Neural progenitor cell (in vitro differentiated cells): ENCODE measurements around the gene FOXJ1. TPM values are rescaled to one million over a fixed set of nuclear protein-coding genes. Genes with fewer than 3 reads are reported as not detected.
A peak's percentile ranks its signal among the peaks of the same experiment; 100 is the strongest.

Experiments
- DNase-seq: peaks from one replicate; pipeline ENCODE4 v3.0.0-alpha.2; 2016; ENCODE audit warnings: low spot score
- H2AFZ ChIP-seq: fragments of 200-600 bp; sonication (generic); replicated peaks from 2 replicates; pipeline ENCODE4 v1.6.1; 2016; ENCODE audit warnings: antibody characterized with exemption
- H3F3A ChIP-seq: fragments of 200-600 bp; sonication (generic); 2 replicates; pipeline ENCODE4 v1.6.1; 2016; ENCODE audit warnings: antibody characterized with exemption, low read depth
- H3K27ac ChIP-seq: fragments of 200-600 bp; sonication (generic); 2 replicates; pipeline ENCODE4 v1.5.1; 2016; ENCODE audit warnings: mild to moderate bottlenecking
- H3K27me3 ChIP-seq: fragments of 200-600 bp; sonication (generic); 2 replicates; pipeline ENCODE4 v1.6.1; 2016; ENCODE audit warnings: mild to moderate bottlenecking, moderate library complexity
- H3K36me3 ChIP-seq: fragments of 200-600 bp; sonication (generic); 2 replicates; pipeline ENCODE4 v1.5.1; 2016
- H3K4me1 ChIP-seq: fragments of 200-600 bp; sonication (generic); 2 replicates; pipeline ENCODE4 v1.6.1; 2016; ENCODE audit warnings: mixed run types
- H3K4me2 ChIP-seq: fragments of 200-600 bp; sonication (generic); 2 replicates; pipeline ENCODE4 v1.6.1; 2016
- H3K4me3 ChIP-seq: fragments of 200-600 bp; sonication (generic); 2 replicates; pipeline ENCODE4 v1.5.1; 2016
- H3K79me2 ChIP-seq: fragments of 200-600 bp; sonication (generic); 2 replicates; pipeline ENCODE4 v1.6.1; 2016; ENCODE audit warnings: low read depth
- H3K9ac ChIP-seq: fragments of 200-600 bp; sonication (generic); 2 replicates; pipeline ENCODE4 v1.6.1; 2016
- H3K9me3 ChIP-seq: fragments of 200-600 bp; sonication (generic); 2 replicates; pipeline ENCODE4 v1.5.1; 2016; ENCODE audit warnings: low read depth
- H4K20me1 ChIP-seq: fragments of 200-600 bp; sonication (generic); 2 replicates; pipeline ENCODE4 v1.6.1; 2016; ENCODE audit warnings: low read depth
- H3K27ac Mint-ChIP-seq: 3 replicates; pipeline ENCODE4 v1.8.0; 2021; ENCODE audit warnings: mixed read lengths
- H3K27me3 Mint-ChIP-seq: 2 replicates; pipeline ENCODE4 v1.8.0; 2022; ENCODE audit warnings: low read depth, mild to moderate bottlenecking, inconsistent platforms, moderate library complexity, mixed read lengths; ENCODE audit not compliant: insufficient read depth
- H3K36me3 Mint-ChIP-seq: 3 replicates; pipeline ENCODE4 v1.8.0; 2021; ENCODE audit warnings: mixed read lengths
- H3K4me1 Mint-ChIP-seq: 3 replicates; pipeline ENCODE4 v1.8.0; 2021; ENCODE audit warnings: mixed read lengths
- H3K4me3 Mint-ChIP-seq: 3 replicates; pipeline ENCODE4 v1.8.0; 2021; ENCODE audit warnings: mild to moderate bottlenecking, moderate library complexity, mixed read lengths
- H3K9me3 Mint-ChIP-seq: 3 replicates; pipeline ENCODE4 v1.8.0; 2020; ENCODE audit warnings: mixed read lengths
- CTCF ChIP-seq: fragments of 200-600 bp; sonication (generic); IDR thresholded peaks from 2 replicates; pipeline ENCODE4 v1.5.1; 2017; ENCODE audit warnings: antibody characterized with exemption, mild to moderate bottlenecking
- EZH2 ChIP-seq: fragments of 200-600 bp; sonication (generic); IDR thresholded peaks from 2 replicates; pipeline ENCODE4 v1.6.1; 2017; ENCODE audit warnings: antibody characterized with exemption, mild to moderate bottlenecking, moderate library complexity
- EZH2phosphoT487 ChIP-seq: fragments of 200-600 bp; sonication (generic); IDR thresholded peaks from 2 replicates; pipeline ENCODE4 v1.6.1; 2017; ENCODE audit warnings: antibody characterized with exemption
- total RNA-seq: library from RNA; depleted of rRNA; stranded (reverse); fragments of >200 nt; gene quantifications from 2 replicates; pipeline ENCODE4 v1.2.3, GENCODE V29; 2015; ENCODE audit warnings: low replicate concordance

The FOXJ1 gene
- total RNA-seq, 1 donor from 2014 or later, result 0.49 TPM

- peaks cover 2% of the 10 kb centered on the region for H3K27me3 Mint-ChIP-seq
- H3K4me3 ChIP-seq, result no peak overlapping the region
- no peaks in the 10 kb centered on the region for H3K4me1 ChIP-seq
- no peaks in the 10 kb centered on the region for H3F3A ChIP-seq
- no peak overlapping the region for H3K27ac ChIP-seq
- no peaks in the 10 kb centered on the region for H4K20me1 ChIP-seq
- peaks cover 20% of the 10 kb centered on the region for H3K36me3 Mint-ChIP-seq
- no peaks in the 10 kb centered on the region for H3K4me1 Mint-ChIP-seq
- H3K4me3 Mint-ChIP-seq, result no peak overlapping the region
- TF ChIP-seq EZH2phosphoT487 (no peak), CTCF (no peak), EZH2 (no peak)
- no peaks in the 10 kb centered on the region for H3K79me2 ChIP-seq
- H3K4me2 ChIP-seq, result no peak overlapping the region
- H3K36me3 ChIP-seq, result no peaks in the 10 kb centered on the region
- H3K27ac Mint-ChIP-seq, result no peak overlapping the region
- H2AFZ ChIP-seq, result no peak overlapping the region
- no peaks in the 10 kb centered on the region for H3K27me3 ChIP-seq
- H3K9ac ChIP-seq, result no peak overlapping the region
- no peak for DNase-seq
- H3K9me3 ChIP-seq, result no peaks in the 10 kb centered on the region
- no peaks in the 10 kb centered on the region for H3K9me3 Mint-ChIP-seq
Observed at GRCh38 chr17:76091526-76092286, 49.3 kb downstream of the FOXJ1 start.

- no peak overlapping the region for H3K27ac ChIP-seq
Observed at GRCh38 chr17:76090517-76091129, 50.4 kb downstream of the FOXJ1 start.

DNA sequence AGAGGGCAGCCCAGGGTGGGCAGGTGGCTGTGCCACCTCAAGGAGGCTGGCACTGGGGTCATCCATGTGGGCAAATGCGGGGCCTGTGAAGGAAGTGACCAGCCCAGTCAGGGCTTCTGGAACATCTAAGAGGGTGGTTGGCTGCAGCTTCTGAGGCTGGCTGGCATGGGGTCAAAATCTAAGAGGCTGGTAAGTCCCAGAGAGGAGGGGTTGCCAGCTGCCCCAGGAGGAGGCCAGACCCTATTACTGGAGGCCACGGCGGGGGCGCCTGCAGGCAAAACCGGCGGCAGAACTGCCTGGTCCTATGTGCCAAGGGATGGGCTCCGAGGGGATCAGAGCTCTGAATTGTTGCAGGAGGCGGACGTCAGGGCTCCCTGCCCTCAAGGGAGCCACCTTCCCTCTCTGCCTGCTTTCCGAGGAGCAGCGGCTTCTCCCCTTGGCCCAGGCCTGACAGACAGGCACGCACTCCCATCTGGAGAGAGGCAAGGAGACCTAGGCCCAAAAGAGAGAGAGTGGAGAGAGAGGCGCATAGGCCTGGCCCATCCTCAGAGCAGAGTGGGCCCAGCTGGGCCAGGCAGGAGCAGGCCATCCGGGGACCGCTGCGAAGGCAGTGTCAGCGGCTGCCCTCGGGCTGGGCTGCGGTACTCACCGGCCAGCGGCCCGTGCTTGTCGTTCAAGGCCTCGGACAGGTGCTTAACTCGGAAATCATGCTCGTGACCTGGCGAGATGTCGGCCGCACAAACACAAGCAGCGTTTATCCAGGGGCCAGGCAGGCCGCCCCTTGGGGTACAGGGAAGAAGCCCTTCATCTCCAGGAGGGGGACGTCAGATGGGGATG lies 51.1 kb downstream of the FOXJ1 start:
- Histone ChIP-seq H3F3A (no peaks in the 10 kb centered on the region), H3K4me1 (no peaks in the 10 kb centered on the region), H3K9me3 (no peaks in the 10 kb centered on the region), H3K4me2 (no peak overlapping the region), H3K4me3 (no peak overlapping the region), H3K27me3 (no peaks in the 10 kb centered on the region), H3K79me2 (no peaks in the 10 kb centered on the region), H3K9ac (no peak overlapping the region), H3K36me3 (no peaks in the 10 kb centered on the region), H2AFZ (no peak overlapping the region), H3K27ac (no peak overlapping the region), H4K20me1 (no peaks in the 10 kb centered on the region)
- Mint-ChIP-seq H3K4me3 (peak overlapping the region; percentile 55), H3K36me3 (peaks cover 14% of the 10 kb centered on the region), H3K27ac (no peak overlapping the region), H3K27me3 (peaks cover 2% of the 10 kb centered on the region), H3K9me3 (no peaks in the 10 kb centered on the region), H3K4me1 (no peaks in the 10 kb centered on the region)
- TF ChIP-seq EZH2phosphoT487 (no peak), EZH2 (no peak), CTCF (no peak)
- no peak for DNase-seq

More at GRCh38 chr17:76090517-76091129, 50.4 kb downstream of the FOXJ1 start:
- Histone ChIP-seq H3K9ac (peak overlapping the region; percentile 32), H3K4me1 (no peaks in the 10 kb centered on the region), H3K4me3 (no peak overlapping the region), H4K20me1 (no peaks in the 10 kb centered on the region), H3K36me3 (no peaks in the 10 kb centered on the region), H3K4me2 (no peak overlapping the region), H3K27me3 (no peaks in the 10 kb centered on the region), H3K79me2 (no peaks in the 10 kb centered on the region), H3K9me3 (no peaks in the 10 kb centered on the region), H3F3A (no peaks in the 10 kb centered on the region), H2AFZ (no peak overlapping the region)
- H3K4me1 Mint-ChIP-seq, result no peaks in the 10 kb centered on the region
- peaks cover 17% of the 10 kb centered on the region for H3K36me3 Mint-ChIP-seq
- no peak overlapping the region for H3K27ac Mint-ChIP-seq
- no peak for DNase-seq
- H3K27me3 Mint-ChIP-seq, result peaks cover 2% of the 10 kb centered on the region
- no peaks in the 10 kb centered on the region for H3K9me3 Mint-ChIP-seq
- H3K4me3 Mint-ChIP-seq, result no peak overlapping the region
- TF ChIP-seq EZH2phosphoT487, result no peak
- TF ChIP-seq CTCF, result no peak
- no peak for TF ChIP-seq EZH2
